H9 (cell line): ENCODE results near the gene ERO1B. TPM values are rescaled to one million over a fixed set of nuclear protein-coding genes. Genes with fewer than 3 reads are reported as not detected.

Experiments used
- DNase-seq: peaks from one replicate; pipeline ENCODE4 v3.0.0-alpha.2; 2017
- H2AFZ ChIP-seq: one replicate; pipeline ENCODE4 v1.6.1; 2013; ENCODE audit warnings: mild to moderate bottlenecking, low read length, control low read depth, moderate library complexity
- H2AK5ac ChIP-seq: 2 replicates; pipeline ENCODE4 v1.6.1; 2013; ENCODE audit warnings: low read length, control low read depth, mixed read lengths; ENCODE audit not compliant: insufficient read length
- H2BK120ac ChIP-seq: one replicate; pipeline ENCODE4 v1.6.1; 2013; ENCODE audit warnings: low read depth, mild to moderate bottlenecking, low read length, control low read depth, inconsistent platforms; ENCODE audit not compliant: poor library complexity, severe bottlenecking
- H2BK12ac ChIP-seq: 2 replicates; pipeline ENCODE4 v1.6.1; 2013; ENCODE audit warnings: low read length, control low read depth, mixed read lengths, low read depth; ENCODE audit not compliant: insufficient read length
- H2BK15ac ChIP-seq: 2 replicates; pipeline ENCODE4 v1.6.1; 2013; ENCODE audit warnings: low read depth, low read length, control low read depth
- H2BK20ac ChIP-seq: one replicate; pipeline ENCODE4 v1.6.1; 2013; ENCODE audit warnings: low read depth, mild to moderate bottlenecking, low read length, control low read depth, inconsistent platforms; ENCODE audit not compliant: poor library complexity, severe bottlenecking
- H2BK5ac ChIP-seq: 2 replicates; pipeline ENCODE4 v1.6.1; 2013; ENCODE audit warnings: low read length, control low read depth, mixed read lengths; ENCODE audit not compliant: insufficient read length
- H3K14ac ChIP-seq: 2 replicates; pipeline ENCODE4 v1.6.1; 2013; ENCODE audit warnings: low read length, control low read depth; ENCODE audit not compliant: insufficient read depth
- H3K18ac ChIP-seq: 2 replicates; pipeline ENCODE4 v1.6.1; 2013; ENCODE audit warnings: low read depth, mild to moderate bottlenecking, mixed read lengths, low read length, control low read depth; ENCODE audit not compliant: insufficient read length
- H3K23ac ChIP-seq: 2 replicates; pipeline ENCODE4 v1.6.1; 2013; ENCODE audit warnings: low read length, control low read depth, mixed read lengths, low read depth; ENCODE audit not compliant: insufficient read length
- H3K23me2 ChIP-seq: 2 replicates; pipeline ENCODE4 v1.6.1; 2013; ENCODE audit warnings: low read depth, mild to moderate bottlenecking, mixed read lengths, low read length, control low read depth; ENCODE audit not compliant: insufficient read length, poor library complexity, severe bottlenecking
- H3K27ac ChIP-seq: 2 replicates; pipeline ENCODE4 v1.5.1; 2013; ENCODE audit warnings: low read length, control low read depth, mixed read lengths, low read depth; ENCODE audit not compliant: insufficient read length
- H3K27me3 ChIP-seq: 2 replicates; pipeline ENCODE4 v1.6.1; 2013; ENCODE audit warnings: low read length, control low read depth, inconsistent platforms; ENCODE audit not compliant: insufficient read depth
- H3K4ac ChIP-seq: 2 replicates; pipeline ENCODE4 v1.6.1; 2013; ENCODE audit warnings: low read depth, mild to moderate bottlenecking, control low read depth, inconsistent platforms, low read length, moderate library complexity
- H3K4me1 ChIP-seq: 2 replicates; pipeline ENCODE4 v1.6.1; 2013; ENCODE audit warnings: low read length, control low read depth, inconsistent platforms; ENCODE audit not compliant: insufficient read depth
- H3K4me2 ChIP-seq: 2 replicates; pipeline ENCODE4 v1.6.1; 2013; ENCODE audit warnings: low read length, control low read depth, mixed read lengths; ENCODE audit not compliant: insufficient read length, insufficient read depth
- H3K56ac ChIP-seq: 2 replicates; pipeline ENCODE4 v1.6.1; 2013; ENCODE audit warnings: low read depth, mild to moderate bottlenecking, mixed read lengths, low read length, control low read depth; ENCODE audit not compliant: insufficient read length
- H3K79me1 ChIP-seq: 2 replicates; pipeline ENCODE4 v1.6.1; 2013; ENCODE audit warnings: low read depth, mild to moderate bottlenecking, moderate library complexity, low read length, control low read depth, inconsistent platforms; ENCODE audit not compliant: insufficient read depth, poor library complexity, severe bottlenecking
- H3K79me2 ChIP-seq: 2 replicates; pipeline ENCODE4 v1.6.1; 2013; ENCODE audit warnings: low read length, control low read depth, inconsistent platforms; ENCODE audit not compliant: insufficient read depth
- H3K9ac ChIP-seq: 2 replicates; pipeline ENCODE4 v1.6.1; 2013; ENCODE audit warnings: low read length, control low read depth, mixed read lengths; ENCODE audit not compliant: insufficient read length; ENCODE audit errors: extremely low read depth
- H3K9me3 ChIP-seq: one replicate; pipeline ENCODE4 v1.6.1; 2013; ENCODE audit warnings: low read depth, low read length, inconsistent platforms; ENCODE audit not compliant: control insufficient read depth
- H3T11ph ChIP-seq: one replicate; pipeline ENCODE4 v1.6.1; 2013; ENCODE audit warnings: mild to moderate bottlenecking, low read length, control low read depth, inconsistent platforms
- H4K20me1 ChIP-seq: one replicate; pipeline ENCODE4 v1.6.1; 2013; ENCODE audit not compliant: control insufficient read depth, insufficient read length, insufficient read depth
- H4K5ac ChIP-seq: 2 replicates; pipeline ENCODE4 v1.6.1; 2013; ENCODE audit warnings: low read depth, mild to moderate bottlenecking, mixed read lengths, low read length, control low read depth; ENCODE audit not compliant: insufficient read length
- H4K8ac ChIP-seq: replicated peaks from 2 replicates; pipeline ENCODE4 v1.6.1; 2013; ENCODE audit warnings: low read length, control low read depth, mixed read lengths, low read depth; ENCODE audit not compliant: insufficient read length
- H4K91ac ChIP-seq: 2 replicates; pipeline ENCODE4 v1.6.1; 2013; ENCODE audit warnings: low read depth, mild to moderate bottlenecking, moderate library complexity, mixed read lengths, low read length, control low read depth; ENCODE audit not compliant: insufficient read length
- H3K27ac Mint-ChIP-seq, 3 experiments: 2 replicates in 2 of 3; 3 replicates in 1 of 3; pipeline ENCODE4 v1.8.0; 2020 to 2021; ENCODE audit warnings: mixed read lengths in 3 of 3, mild to moderate bottlenecking in 1 of 3, moderate library complexity in 1 of 3
- H3K27me3 Mint-ChIP-seq: 2 replicates; pipeline ENCODE4 v1.8.0; 2021; ENCODE audit warnings: low read depth, mild to moderate bottlenecking, moderate library complexity, mixed read lengths
- H3K36me3 Mint-ChIP-seq, 3 experiments: 2 replicates in 2 of 3; 3 replicates in 1 of 3; pipeline ENCODE4 v1.8.0; 2020 to 2021; ENCODE audit warnings: low read depth in 3 of 3, mixed read lengths in 3 of 3; ENCODE audit not compliant: insufficient read depth in 1 of 3
- H3K4me1 Mint-ChIP-seq, 2 experiments: 2 replicates each; pipeline ENCODE4 v1.8.0; 2020; ENCODE audit warnings: mixed read lengths in 2 of 2
- H3K4me3 Mint-ChIP-seq, 2 experiments: 2 replicates in 1 of 2; 3 replicates in 1 of 2; pipeline ENCODE4 v1.8.0; 2020 to 2021; ENCODE audit warnings: mild to moderate bottlenecking in 2 of 2, mixed read lengths in 2 of 2, moderate library complexity in 1 of 2
- H3K9me3 Mint-ChIP-seq, 2 experiments: 2 replicates in 1 of 2; 3 replicates in 1 of 2; pipeline ENCODE4 v1.8.0; 2020; ENCODE audit warnings: mild to moderate bottlenecking in 2 of 2, mixed read lengths in 2 of 2, moderate library complexity in 1 of 2
- CTCF ChIP-seq: fragments of 200-600 bp; sonication (generic); conservative IDR thresholded peaks from 3 replicates; pipeline ENCODE4 v1.8.0; 2021; ENCODE audit warnings: antibody characterized with exemption, mild to moderate bottlenecking
- WGBS: extraction: QIAGEN DNeasy Blood & Tissue Kit; methylation state at CpG from one replicate; pipeline ENCODE4 v1.1.7; 2013; ENCODE audit warnings: missing lambda C conversion rate, low lambda C conversion rate, mixed read lengths; ENCODE audit not compliant: insufficient read length; ENCODE audit errors: extremely low coverage; 5-methylcytosine and 5-hydroxymethylcytosine counted together
- total RNA-seq: library from RNA; stranded (reverse); gene quantifications from 2 replicates; pipeline ENCODE4 v1.2.1, GENCODE V29; 2021

The ERO1B gene
- total RNA-seq, 1 experiment from 2014 or later, result 1.5 TPM

DNA sequence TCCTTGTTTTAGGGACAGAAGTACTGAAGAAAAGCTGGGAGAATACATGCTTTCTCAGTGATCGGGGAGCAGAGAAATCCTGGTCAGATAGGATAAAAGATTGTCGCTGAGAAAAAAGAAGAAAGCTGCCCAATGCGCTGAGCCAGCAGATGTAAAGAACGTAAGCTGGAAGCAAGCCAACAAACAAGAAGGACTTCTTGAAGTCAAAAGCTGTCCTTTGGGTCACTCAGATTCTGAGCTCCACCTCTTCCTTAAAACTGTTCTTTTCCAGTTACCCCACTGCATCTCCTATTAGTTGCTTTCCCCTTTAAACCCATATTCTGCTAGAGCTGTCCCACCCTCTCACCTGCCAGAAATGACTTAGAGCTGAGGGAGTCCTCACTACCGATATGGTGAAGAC, 74.6 kb downstream of the ERO1B start:
- H4K20me1 ChIP-seq, result no peaks in the 10 kb centered on the region
- no peaks in the 10 kb centered on the region for H3K9me3 ChIP-seq
- no peak overlapping the region for H2AFZ ChIP-seq
- no peak overlapping the region for H2BK20ac ChIP-seq
- H4K91ac ChIP-seq, result no peak overlapping the region
- DNase-seq, result no peak
- H3K79me1 ChIP-seq, result no peaks in the 10 kb centered on the region
- no peak overlapping the region for H2BK5ac ChIP-seq
- no peak overlapping the region for H3K9ac ChIP-seq
- H3K23me2 ChIP-seq, result no peaks in the 10 kb centered on the region
- no peak overlapping the region for H3K14ac ChIP-seq
- H3K18ac ChIP-seq, result no peak overlapping the region
- H2BK12ac ChIP-seq, result no peak overlapping the region
- no peak overlapping the region for H3K4me3 Mint-ChIP-seq
- H4K8ac ChIP-seq, result no peak overlapping the region
- peaks cover 13 to 14% of the 10 kb centered on the region in 2 experiments; a peak in 4 of 5 replicates for H3K9me3 Mint-ChIP-seq
- H3K36me3 Mint-ChIP-seq, result peaks cover 11 to 22% (median 13%) of the 10 kb centered on the region in 3 experiments
- no peak overlapping the region for H3T11ph ChIP-seq
- no peaks in the 10 kb centered on the region for H3K4me1 ChIP-seq
- WGBS, result no CpG with 5 or more reads among the region's 5 CpGs
- H3K27ac ChIP-seq, result no peak overlapping the region
- H2BK120ac ChIP-seq, result no peak overlapping the region
- H4K5ac ChIP-seq, result no peak overlapping the region
- no peak overlapping the region for H2BK15ac ChIP-seq
- peak overlapping the region in 2 of 3 experiments; percentile 29 to 60; a peak in 1 of 7 replicates for H3K27ac Mint-ChIP-seq
- no peak overlapping the region for H2AK5ac ChIP-seq
- H3K23ac ChIP-seq, result no peak overlapping the region
- no peak overlapping the region for H3K4ac ChIP-seq
- no peaks in the 10 kb centered on the region; the same call in 1 of the 2 replicates for H3K27me3 Mint-ChIP-seq
- H3K4me1 Mint-ChIP-seq, result peaks cover 10 to 13% of the 10 kb centered on the region in 2 experiments
- H3K56ac ChIP-seq, result no peak overlapping the region
- no peaks in the 10 kb centered on the region for H3K79me2 ChIP-seq
- no peak overlapping the region for H3K4me2 ChIP-seq
- TF ChIP-seq CTCF, result no peak
- H3K27me3 ChIP-seq, result no peaks in the 10 kb centered on the region
